ENCODE results near the gene KIAA0825. TPM values are rescaled to one million over a fixed set of nuclear protein-coding genes. Genes with fewer than 3 reads are reported as not detected.

KIAA0825 gene
- total and polyA plus RNA-seq, 2 of the 8 experiments (the other 6 are each of a cell fraction or from before 2014, with no cell fraction given) = 0.60 to 1.0 TPM

DNA sequence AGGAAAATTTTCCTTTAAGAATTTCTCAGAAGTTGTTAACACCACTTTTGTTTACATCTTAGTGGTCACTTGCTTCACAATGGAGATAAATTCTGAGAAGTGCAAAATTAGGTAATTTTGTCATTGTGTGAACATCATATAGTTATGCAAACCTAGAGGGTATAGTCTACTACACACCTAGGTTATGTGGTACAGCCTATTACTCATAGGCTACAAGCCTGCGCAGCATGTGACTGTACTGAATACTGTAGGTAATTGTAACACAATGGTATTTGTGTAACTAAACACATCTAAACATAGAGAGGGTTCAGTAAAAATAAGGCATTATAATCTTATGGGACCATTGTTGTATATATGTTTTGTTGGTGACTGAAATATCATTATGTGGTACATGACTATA lies 488.3 kb downstream of the KIAA0825 start:
- H3K4ac ChIP-seq (replicated peaks; ENCODE audit: insufficient read length, low read depth, low read length) = no peak overlapping the region
- WGBS, 2 experiments (ENCODE audit: extremely low coverage in 1 of 2, insufficient coverage in 1 of 2, insufficient read length in 1 of 2, insufficient replicate concordance in 2 of 2, low coverage in 1 of 2, low lambda C conversion rate in 2 of 2, missing lambda C conversion rate in 1 of 2) = 97% methylated on average over 1 of the region's 1 CpG; no CpG with 5 or more reads in 1 of the 2 experiments

More for the DNA sequence above, 488.3 kb downstream of the KIAA0825 start:
- Histone ChIP-seq H2BK20ac (ENCODE audit: low read length) (no peak overlapping the region), H3K79me1 (ENCODE audit: low read depth, low read length) (no peaks in the 10 kb centered on the region), H3K56ac (replicated peaks; ENCODE audit: insufficient read length, low read depth, low read length) (no peak overlapping the region), H2BK15ac (ENCODE audit: low read length) (no peak overlapping the region), H3K4me3 (ENCODE audit: extremely low read depth in 1 of 4, insufficient read depth in 2 of 4, low read depth in 3 of 4, low read length in 4 of 4) (no peak overlapping the region), H3K27ac (ENCODE audit: low read depth, low read length) (no peak overlapping the region), H3K27me3 (replicated peaks in 1 of 4; ENCODE audit: control insufficient read depth in 3 of 4, extremely low read depth in 1 of 4, insufficient read depth in 3 of 4, low read length in 3 of 4) (no peaks in the 10 kb centered on the region), H2AFZ (ENCODE audit: low read length) (no peak overlapping the region), H3K23me2 (ENCODE audit: low read depth, low read length) (no peaks in the 10 kb centered on the region), H3K9ac (replicated peaks in 1 of 4; ENCODE audit: extremely low read depth in 1 of 4, low read depth in 3 of 4, low read length in 3 of 4) (no peak overlapping the region), H2BK12ac (ENCODE audit: low read depth, low read length) (no peak overlapping the region), H2BK5ac (ENCODE audit: low read depth, low read length) (no peak overlapping the region), H4K20me1 (replicated peaks in 1 of 2; ENCODE audit: control insufficient read depth in 1 of 2, insufficient read depth in 2 of 2, low read length in 2 of 2) (no peaks in the 10 kb centered on the region), H4K8ac (ENCODE audit: extremely low read depth, insufficient read depth, low read length) (no peak overlapping the region), H2BK120ac (replicated peaks; ENCODE audit: low read depth, low read length) (no peak overlapping the region), H4K91ac (replicated peaks; ENCODE audit: insufficient read length, low read length) (no peak overlapping the region), H3K4me2 (ENCODE audit: insufficient read depth in 1 of 2, low read depth in 2 of 2, low read length in 2 of 2) (no peak overlapping the region), H4K5ac (ENCODE audit: insufficient read length, low read depth, low read length) (no peak overlapping the region), H3K23ac (ENCODE audit: insufficient read length) (no peak overlapping the region), H2AK5ac (ENCODE audit: low read depth, low read length) (no peak overlapping the region), H3K9me3 (ENCODE audit: insufficient read depth in 2 of 2, low read depth in 1 of 2, low read length in 1 of 2) (peaks cover 0 to 4% of the 10 kb centered on the region in 2 experiments; a peak in 1 of 4 replicates), H3K14ac (ENCODE audit: insufficient read length) (no peak overlapping the region), H3K79me2 (ENCODE audit: control insufficient read depth in 1 of 2, insufficient read depth in 2 of 2, low read length in 2 of 2) (no peaks in the 10 kb centered on the region), H3K4me1 (replicated peaks in 1 of 4; ENCODE audit: control insufficient read depth in 3 of 4, insufficient read depth in 4 of 4, low read length in 3 of 4) (no peaks in the 10 kb centered on the region), H3K18ac (ENCODE audit: extremely low read depth, low read length) (no peak overlapping the region), H3K36me3 (ENCODE audit: control insufficient read depth in 2 of 4, insufficient read depth in 4 of 4, low read length in 3 of 4) (no peaks in the 10 kb centered on the region)
- POLR2A ChIA-PET (ENCODE audit: partially characterized antibody) = no interaction called here
- CTCF ChIA-PET (ENCODE audit: partially characterized antibody) = no interaction called here
- TF ChIP-seq TBP (IDR thresholded peaks at IDR 0.05; ENCODE audit: low read depth, low read length) = no peak
- no peak for TF ChIP-seq SIX5 (IDR thresholded peaks at IDR 0.05; ENCODE audit: low read depth, low read length)
- TF ChIP-seq, protein P1, sequence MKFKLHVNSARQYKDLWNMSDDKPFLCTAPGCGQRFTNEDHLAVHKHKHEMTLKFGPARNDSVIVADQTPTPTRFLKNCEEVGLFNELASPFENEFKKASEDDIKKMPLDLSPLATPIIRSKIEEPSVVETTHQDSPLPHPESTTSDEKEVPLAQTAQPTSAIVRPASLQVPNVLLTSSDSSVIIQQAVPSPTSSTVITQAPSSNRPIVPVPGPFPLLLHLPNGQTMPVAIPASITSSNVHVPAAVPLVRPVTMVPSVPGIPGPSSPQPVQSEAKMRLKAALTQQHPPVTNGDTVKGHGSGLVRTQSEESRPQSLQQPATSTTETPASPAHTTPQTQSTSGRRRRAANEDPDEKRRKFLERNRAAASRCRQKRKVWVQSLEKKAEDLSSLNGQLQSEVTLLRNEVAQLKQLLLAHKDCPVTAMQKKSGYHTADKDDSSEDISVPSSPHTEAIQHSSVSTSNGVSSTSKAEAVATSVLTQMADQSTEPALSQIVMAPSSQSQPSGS (IDR thresholded peaks at IDR 0.05; ENCODE audit: low read length) = no peak
- no peak for TF ChIP-seq EZH2 (IDR thresholded peaks at IDR 0.05; ENCODE audit: low read depth, low read length, severe bottlenecking)
- no peak for TF ChIP-seq NANOG (IDR thresholded peaks at IDR 0.05; ENCODE audit: insufficient read depth, low read depth, low read length, poor library complexity, severe bottlenecking)
- TF ChIP-seq RBBP5 (IDR thresholded peaks at IDR 0.05; ENCODE audit: borderline replicate concordance, low read depth, low read length) = no peak
- DNase-seq (ENCODE audit: low read depth in 1 of 2, low spot score in 2 of 2) (no peak), FAIRE-seq (no peak)
